SK-N-SH (cell line): ENCODE measurements around the gene POLA1. TPM values are rescaled to one million over a fixed set of nuclear protein-coding genes. Genes with fewer than 3 reads are reported as not detected.

ENCODE experiments used
- CTCF ChIA-PET: fragments of 300-600, 350-600 bp; formaldehyde crosslinking; extraction: SDS; loops from one replicate; lab custom pipeline; 2021; lab: Yijun Ruan, JAX
- POLR2A ChIA-PET: fragments of 350-600 bp; sonication (Branson Sonifier 250); formaldehyde crosslinking; extraction: SDS; loops from one replicate; lab custom pipeline; 2020; ENCODE audit warnings: antibody characterized with exemption, inconsistent platforms; lab: Yijun Ruan, JAX
- DNase-seq: peaks from one replicate; pipeline ENCODE4 v3.0.0; 2012
- H2AFZ ChIP-seq: fragments of 200-600 bp; sonication (generic); 2 replicates; pipeline ENCODE4 v1.8.1; 2016; ENCODE audit warnings: antibody characterized with exemption, mild to moderate bottlenecking, low read depth
- H3F3A ChIP-seq: fragments of 200-600 bp; sonication (generic); replicated peaks from 2 replicates; pipeline ENCODE3; 2016; ENCODE audit warnings: antibody characterized with exemption, mild to moderate bottlenecking; ENCODE audit not compliant: insufficient read depth
- H3K27ac ChIP-seq, 2 experiments: fragments of 200-500 bp in 1 of 2; fragments of 200-600 bp in 1 of 2; sonication (Bioruptor generic) in 1 of 2; sonication (generic), shearing (Covaris generic) in 1 of 2; 2 replicates each; pipeline versions ENCODE4 v1.5.1 to v1.6.1; 2014 to 2016; ENCODE audit warnings: low read depth in 2 of 2, inconsistent platforms in 1 of 2, low read length in 1 of 2, mild to moderate bottlenecking in 1 of 2, mixed read lengths in 1 of 2
- H3K27me3 ChIP-seq: fragments of 200-600 bp; sonication (generic), shearing (Covaris generic); 2 replicates; pipeline ENCODE4 v1.6.1; 2016; ENCODE audit warnings: mixed run types; ENCODE audit not compliant: insufficient read depth
- H3K36me3 ChIP-seq, 2 experiments: fragments of 200-500 bp in 1 of 2; fragments of 200-600 bp in 1 of 2; sonication (Bioruptor generic) in 1 of 2; sonication (generic) in 1 of 2; replicated peaks in 1 of 2; 2 replicates each; pipeline versions ENCODE3 to v1.5.1; 2014 to 2016; ENCODE audit warnings: low read length in 1 of 2, mild to moderate bottlenecking in 1 of 2; ENCODE audit not compliant: insufficient read depth in 2 of 2, control insufficient read depth in 1 of 2
- H3K4me1 ChIP-seq, 2 experiments: fragments of 200-500 bp in 1 of 2; fragments of 200-600 bp in 1 of 2; sonication (Bioruptor generic) in 1 of 2; sonication (generic), shearing (Covaris generic) in 1 of 2; 2 replicates each; pipeline versions ENCODE4 v1.5.1 to v1.6.1; 2014 to 2016; ENCODE audit warnings: low read depth in 1 of 2, low read length in 1 of 2, mixed run types in 1 of 2; ENCODE audit not compliant: insufficient read depth in 2 of 2, control insufficient read depth in 1 of 2
- H3K4me2 ChIP-seq: fragments of 200-600 bp; sonication (generic), shearing (Covaris generic); 2 replicates; pipeline ENCODE4 v1.6.1; 2017; ENCODE audit warnings: mixed run types
- H3K4me3 ChIP-seq, 2 experiments: fragments of 200-500 bp in 1 of 2; fragments of 200-600 bp in 1 of 2; sonication (Bioruptor generic) in 1 of 2; sonication (generic), shearing (Covaris generic) in 1 of 2; 2 replicates each; pipeline versions ENCODE4 v1.5.1 to v1.8.1; 2014 to 2016; ENCODE audit warnings: low read depth in 2 of 2, inconsistent platforms in 1 of 2, low read length in 1 of 2, mild to moderate bottlenecking in 1 of 2, mixed read lengths in 1 of 2, moderate library complexity in 1 of 2
- H3K79me2 ChIP-seq: fragments of 200-600 bp; sonication (generic); 2 replicates; pipeline ENCODE4 v1.8.1; 2017; ENCODE audit warnings: mild to moderate bottlenecking; ENCODE audit not compliant: insufficient read depth
- H3K9ac ChIP-seq: fragments of 200-600 bp; sonication (generic); 2 replicates; pipeline ENCODE4 v1.6.1; 2017; ENCODE audit warnings: mixed run types
- H3K9me2 ChIP-seq: fragments of 200-600 bp; sonication (generic); 2 replicates; pipeline ENCODE4 v1.6.1; 2017; ENCODE audit warnings: mixed run types
- H3K9me3 ChIP-seq: fragments of 200-600 bp; sonication (generic); 2 replicates; pipeline ENCODE4 v1.6.1; 2017; ENCODE audit warnings: mixed run types, mild to moderate bottlenecking, moderate library complexity
- H4K20me1 ChIP-seq: fragments of 200-600 bp; sonication (generic); 2 replicates; pipeline ENCODE4 v1.6.1; 2017; ENCODE audit warnings: mild to moderate bottlenecking, mixed run types; ENCODE audit not compliant: insufficient read depth
- ELF1 ChIP-seq: IDR thresholded peaks from 2 replicates; pipeline ENCODE4 v1.4.0; 2012
- FOXJ3 ChIP-seq: sonication (generic); formaldehyde crosslinking; IDR thresholded peaks from 2 replicates; pipeline ENCODE4 v1.5.1; 2020; ENCODE audit warnings: mild to moderate bottlenecking, missing genetic modification reagents
- FOXM1 ChIP-seq: IDR thresholded peaks from 2 replicates; pipeline ENCODE4 v1.4.0; 2012; ENCODE audit warnings: low read depth, mild to moderate bottlenecking
- GATA2 ChIP-seq: sonication (generic); formaldehyde crosslinking; IDR thresholded peaks from 2 replicates; pipeline ENCODE4 v1.5.0; 2020; ENCODE audit warnings: mild to moderate bottlenecking, missing genetic modification reagents
- IRF3 ChIP-seq: fragments of 150-350 bp; IDR thresholded peaks from 2 replicates; pipeline ENCODE4 v1.6.1; 2016; ENCODE audit warnings: mild to moderate bottlenecking, low read depth, low read length
- NFIC ChIP-seq: IDR thresholded peaks from 2 replicates; pipeline ENCODE4 v1.4.0; 2012; ENCODE audit warnings: borderline replicate concordance
- POLR2AphosphoS5 ChIP-seq: IDR thresholded peaks from 2 replicates; pipeline ENCODE4 v1.6.1; 2012; ENCODE audit warnings: low read depth, low read length
- RAD21 ChIP-seq: IDR thresholded peaks from 2 replicates; pipeline ENCODE4 v1.6.1; 2012; ENCODE audit warnings: mild to moderate bottlenecking, low read length
- SIN3A ChIP-seq: IDR thresholded peaks from 2 replicates; pipeline ENCODE4 v1.6.1; 2012; ENCODE audit warnings: low read depth, mild to moderate bottlenecking, low read length, moderate library complexity, borderline replicate concordance
- TCF12 ChIP-seq: IDR thresholded peaks from 2 replicates; pipeline ENCODE4 v1.4.0; 2012
- USF1 ChIP-seq: IDR thresholded peaks from 2 replicates; pipeline ENCODE4 v1.4.0; 2012; ENCODE audit warnings: low read depth, borderline replicate concordance
- USF2 ChIP-seq: fragments of 150-350 bp; IDR thresholded peaks from 2 replicates; pipeline ENCODE4 v1.6.1; 2017; ENCODE audit warnings: antibody characterized with exemption, low read length, low read depth, borderline replicate concordance
- WGBS: methylation state at CpG from one replicate; pipeline ENCODE4 v1.1.6; 2017; ENCODE audit warnings: low lambda C conversion rate; 5-methylcytosine and 5-hydroxymethylcytosine counted together
- polyA plus RNA-seq, 3 experiments: library from polyadenylated mRNA; depleted of rRNA; stranded (reverse); fragments of >200 nt; gene quantifications; 2 replicates each; pipeline ENCODE4 v1.2.3, GENCODE V29; 2012
- TF ChIP-seq, protein P1 (sequence below): fragments of 200-600 bp; sonication (generic); IDR thresholded peaks from 2 replicates; pipeline ENCODE4 v1.6.1; 2017; ENCODE audit warnings: antibody characterized with exemption, mild to moderate bottlenecking, moderate library complexity

The POLA1 gene
- polyA plus RNA-seq, 1 of the 3 experiments (the other 2 are of a cell fraction), result 2.8 TPM

GRCh38 chrX:25010784-25011588 lies 317.3 kb downstream of the POLA1 start:
- POLR2A ChIA-PET, result interaction anchor here (0.5 kb wide), 1 partner anchor 361 kb away, joined by 3 read pairs; no protein-coding TSS in a partner anchor
- Histone ChIP-seq H3K9ac (no peak overlapping the region), H3K4me3 (no peak overlapping the region), H3K27me3 (peaks cover 36% of the 10 kb centered on the region), H3K9me3 (no peaks in the 10 kb centered on the region), H3F3A (no peaks in the 10 kb centered on the region), H3K4me2 (no peak overlapping the region), H3K36me3 (no peaks in the 10 kb centered on the region), H3K9me2 (no peaks in the 10 kb centered on the region), H3K79me2 (no peaks in the 10 kb centered on the region), H3K27ac (no peak overlapping the region), H2AFZ (no peak overlapping the region), H4K20me1 (no peaks in the 10 kb centered on the region), H3K4me1 (peaks cover 0 to 12% of the 10 kb centered on the region in 2 experiments; a peak in 2 of 4 replicates)
- WGBS, result 69% methylated on average over 30 of the region's 33 CpGs
- CTCF ChIA-PET, result interaction anchor here (1.2 to 1.7 kb wide), 2 partner anchors 10 to 172 kb away, joined by 4 to 5 read pairs; no protein-coding TSS in a partner anchor
- no peak for DNase-seq
- TF ChIP-seq IRF3, result no peak
- no peak for TF ChIP-seq ELF1
- TF ChIP-seq USF2, result no peak
- no peak for TF ChIP-seq SIN3A
- no peak for TF ChIP-seq GATA2 (CRISPR knock-in tag)
- TF ChIP-seq RAD21, result no peak
- no peak for TF ChIP-seq TCF12
- no peak for TF ChIP-seq USF1
- TF ChIP-seq, protein P1, sequence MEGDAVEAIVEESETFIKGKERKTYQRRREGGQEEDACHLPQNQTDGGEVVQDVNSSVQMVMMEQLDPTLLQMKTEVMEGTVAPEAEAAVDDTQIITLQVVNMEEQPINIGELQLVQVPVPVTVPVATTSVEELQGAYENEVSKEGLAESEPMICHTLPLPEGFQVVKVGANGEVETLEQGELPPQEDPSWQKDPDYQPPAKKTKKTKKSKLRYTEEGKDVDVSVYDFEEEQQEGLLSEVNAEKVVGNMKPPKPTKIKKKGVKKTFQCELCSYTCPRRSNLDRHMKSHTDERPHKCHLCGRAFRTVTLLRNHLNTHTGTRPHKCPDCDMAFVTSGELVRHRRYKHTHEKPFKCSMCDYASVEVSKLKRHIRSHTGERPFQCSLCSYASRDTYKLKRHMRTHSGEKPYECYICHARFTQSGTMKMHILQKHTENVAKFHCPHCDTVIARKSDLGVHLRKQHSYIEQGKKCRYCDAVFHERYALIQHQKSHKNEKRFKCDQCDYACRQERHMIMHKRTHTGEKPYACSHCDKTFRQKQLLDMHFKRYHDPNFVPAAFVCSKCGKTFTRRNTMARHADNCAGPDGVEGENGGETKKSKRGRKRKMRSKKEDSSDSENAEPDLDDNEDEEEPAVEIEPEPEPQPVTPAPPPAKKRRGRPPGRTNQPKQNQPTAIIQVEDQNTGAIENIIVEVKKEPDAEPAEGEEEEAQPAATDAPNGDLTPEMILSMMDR, result no peak
- TF ChIP-seq POLR2AphosphoS5, result no peak
- no peak for TF ChIP-seq FOXM1
- no peak for TF ChIP-seq FOXJ3
- TF ChIP-seq NFIC, result no peak
